Chondrocyte (in vitro differentiated cells): Measurements from ENCODE around the gene TBL3. TPM values are rescaled to one million over a fixed set of nuclear protein-coding genes. Genes with fewer than 3 reads are reported as not detected.

Experiments
- DNase-seq: peaks from one replicate; pipeline ENCODE4 v3.0.0; 2021; ENCODE audit warnings: mixed read lengths, low spot score
- H3K27ac Mint-ChIP-seq: one replicate; pipeline ENCODE4 v1.8.0; 2021; ENCODE audit warnings: mild to moderate bottlenecking, moderate library complexity, mixed read lengths; ENCODE audit not compliant: unreplicated experiment
- H3K27me3 Mint-ChIP-seq: 2 replicates; pipeline ENCODE4 v1.8.0; 2021; ENCODE audit warnings: low read depth, mixed read lengths
- H3K36me3 Mint-ChIP-seq: 2 replicates; pipeline ENCODE4 v1.8.0; 2021; ENCODE audit warnings: low read depth, mixed read lengths
- H3K4me1 Mint-ChIP-seq: 2 replicates; pipeline ENCODE4 v1.8.0; 2021; ENCODE audit warnings: low read depth, mild to moderate bottlenecking, mixed read lengths
- H3K4me3 Mint-ChIP-seq: one replicate; pipeline ENCODE4 v1.8.0; 2021; ENCODE audit warnings: mild to moderate bottlenecking, moderate library complexity, mixed read lengths; ENCODE audit not compliant: unreplicated experiment
- H3K9me3 Mint-ChIP-seq: 2 replicates; pipeline ENCODE4 v1.8.0; 2021; ENCODE audit warnings: low read depth, mixed read lengths
- CTCF ChIP-seq: fragments of 200-600 bp; sonication (generic); IDR thresholded peaks from 2 replicates; pipeline ENCODE4 v1.5.0; 2021; ENCODE audit warnings: antibody characterized with exemption, mild to moderate bottlenecking, moderate library complexity
- total RNA-seq: library from RNA; stranded (reverse); gene quantifications from 3 replicates; pipeline ENCODE4 v1.2.1, GENCODE V29; 2021

Gene TBL3
- total RNA-seq, 1 donor from 2014 or later, result 21.6 TPM

DNA sequence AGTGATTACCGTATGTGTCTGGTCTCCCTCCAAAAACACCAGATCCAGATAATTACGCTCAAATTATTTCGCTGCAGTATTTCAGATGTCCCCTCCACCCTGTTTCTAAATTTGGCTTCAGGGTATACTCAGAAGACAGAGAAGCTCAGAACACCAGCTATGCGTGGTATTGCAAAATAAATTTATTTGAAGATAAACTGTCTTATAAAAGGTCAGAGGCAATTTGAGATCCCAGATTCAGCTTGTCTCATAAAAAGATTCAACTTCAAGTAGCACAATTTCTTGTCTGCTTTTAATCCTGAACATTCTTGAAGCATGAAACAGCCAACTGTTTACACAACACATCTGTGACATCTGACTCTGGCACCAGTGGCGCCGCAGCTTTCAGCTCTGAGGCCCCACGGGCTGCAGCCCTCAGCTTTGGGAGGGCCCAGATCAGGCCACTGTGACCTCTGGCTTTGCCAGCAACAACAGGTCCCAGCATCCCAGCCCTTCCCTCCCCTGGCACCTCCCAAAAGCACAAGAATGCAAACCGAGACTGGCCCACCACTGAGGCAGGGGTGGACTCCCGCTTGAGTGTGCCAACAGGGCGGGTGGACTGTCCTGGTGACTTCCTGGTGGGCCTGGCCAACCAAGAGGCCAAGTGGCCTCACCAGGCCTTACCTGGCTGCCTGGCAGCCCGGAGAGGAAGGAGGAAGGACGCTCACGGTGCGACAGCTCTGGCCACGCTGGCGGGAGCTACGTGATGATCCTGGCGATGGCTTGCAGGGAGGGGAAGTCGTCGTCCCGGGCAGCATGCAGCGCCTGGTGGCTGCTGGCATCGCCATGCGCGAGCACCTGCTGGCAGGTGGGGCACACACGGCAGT lies 25.9 kb downstream of the TBL3 start:
- Mint-ChIP-seq H3K27ac (no peak overlapping the region), H3K36me3 (peaks cover 13% of the 10 kb centered on the region), H3K27me3 (no peaks in the 10 kb centered on the region), H3K4me3 (no peak overlapping the region), H3K9me3 (no peaks in the 10 kb centered on the region), H3K4me1 (peaks cover 2% of the 10 kb centered on the region)
- no peak for DNase-seq
- TF ChIP-seq CTCF, result no peak

DNA sequence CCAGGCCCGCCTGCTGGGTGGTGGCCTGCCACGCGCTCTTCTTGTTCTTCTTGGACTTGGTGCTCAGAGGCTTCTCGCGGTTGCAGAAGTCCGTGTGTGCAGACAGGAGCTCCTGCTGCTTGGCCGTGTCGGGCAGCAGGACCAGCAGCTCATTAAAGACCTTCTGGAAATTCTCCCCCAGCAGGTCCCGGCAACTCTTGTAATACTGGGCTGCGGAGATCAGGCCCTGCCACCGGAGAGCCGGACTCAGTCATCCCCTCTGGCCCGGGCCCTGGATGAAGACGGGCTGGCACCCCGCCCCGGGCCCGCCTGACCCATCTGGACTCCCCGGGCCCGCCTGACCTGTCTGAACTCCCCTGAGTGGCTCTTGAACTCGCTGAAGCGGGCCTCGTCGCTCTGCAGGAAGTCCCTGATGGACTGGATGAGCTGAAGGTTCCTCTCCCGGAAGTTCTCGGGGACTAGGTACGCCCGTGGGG lies 26.5 kb downstream of the TBL3 start:
- no peaks in the 10 kb centered on the region for H3K27me3 Mint-ChIP-seq
- peaks cover 2% of the 10 kb centered on the region for H3K4me1 Mint-ChIP-seq
- DNase-seq, result no peak
- no peak overlapping the region for H3K4me3 Mint-ChIP-seq
- peaks cover 13% of the 10 kb centered on the region for H3K36me3 Mint-ChIP-seq
- H3K27ac Mint-ChIP-seq, result no peak overlapping the region
- TF ChIP-seq CTCF, result no peak
- no peaks in the 10 kb centered on the region for H3K9me3 Mint-ChIP-seq

DNA sequence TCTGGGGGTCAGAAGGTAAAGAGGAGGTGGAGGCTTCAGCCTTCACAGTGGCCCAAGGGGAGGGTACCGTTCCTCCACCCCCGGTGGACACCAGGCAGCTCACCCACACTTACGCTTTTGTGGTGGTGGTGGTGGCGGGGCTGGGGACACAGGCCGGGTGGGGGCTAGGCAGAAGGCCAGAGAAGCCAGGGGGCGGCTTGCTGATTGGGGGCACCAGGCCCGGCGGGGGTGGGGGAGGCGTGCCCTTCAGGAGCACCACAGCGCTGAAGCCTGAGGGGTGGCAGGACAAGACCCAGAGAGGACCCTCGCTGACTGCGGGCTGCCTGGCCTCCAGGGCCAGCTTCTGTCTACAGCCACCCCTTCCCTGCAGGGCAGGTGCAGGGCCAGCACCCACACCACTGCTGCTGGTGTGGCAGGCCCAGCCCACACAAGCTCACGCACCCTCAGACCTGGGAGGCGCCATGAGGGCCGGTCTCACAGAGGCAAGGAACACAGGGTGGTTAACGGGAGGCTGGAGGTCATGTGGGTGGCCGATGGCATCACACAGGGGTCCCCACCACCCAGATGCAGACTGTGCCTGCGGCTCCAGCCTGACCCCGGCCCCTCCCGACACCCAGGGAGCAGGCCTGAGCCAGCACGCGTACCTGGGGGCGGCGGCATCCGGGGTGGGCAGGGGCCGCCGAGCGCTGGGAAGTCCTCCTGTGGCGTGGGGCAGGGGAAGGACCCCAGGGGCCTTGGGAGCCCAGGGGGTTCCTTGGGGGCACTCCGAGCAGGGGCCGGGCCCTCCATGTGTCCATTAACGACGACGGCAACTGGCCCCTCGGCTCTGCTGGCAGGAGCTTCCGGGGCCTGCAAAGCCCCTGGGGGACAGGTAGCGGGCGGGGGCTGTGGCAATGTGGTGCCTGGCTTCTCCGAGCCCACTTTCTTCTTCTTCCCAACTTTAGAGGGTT lies 27.3 kb downstream of the TBL3 start:
- Mint-ChIP-seq H3K4me3 (no peak overlapping the region), H3K4me1 (peaks cover 6% of the 10 kb centered on the region), H3K27me3 (no peaks in the 10 kb centered on the region), H3K9me3 (no peaks in the 10 kb centered on the region), H3K27ac (no peak overlapping the region), H3K36me3 (peaks cover 13% of the 10 kb centered on the region)
- DNase-seq, result no peak
- TF ChIP-seq CTCF, result no peak

- Mint-ChIP-seq H3K9me3 (no peaks in the 10 kb centered on the region), H3K27ac (no peak overlapping the region), H3K4me3 (no peak overlapping the region), H3K36me3 (peaks cover 13% of the 10 kb centered on the region), H3K27me3 (no peaks in the 10 kb centered on the region), H3K4me1 (peaks cover 13% of the 10 kb centered on the region)
- no peak for DNase-seq
- no peak for TF ChIP-seq CTCF
These were observed 28.1 kb downstream of the TBL3 start for GRCh38 chr16:1999866-2000514.

- Mint-ChIP-seq H3K27me3 (no peaks in the 10 kb centered on the region), H3K27ac (no peak overlapping the region), H3K4me1 (peaks cover 16% of the 10 kb centered on the region), H3K4me3 (no peak overlapping the region), H3K9me3 (no peaks in the 10 kb centered on the region), H3K36me3 (peaks cover 11% of the 10 kb centered on the region)
- no peak for DNase-seq
- TF ChIP-seq CTCF, result no peak
These were observed 29.2 kb downstream of the TBL3 start for GRCh38 chr16:2001035-2001434.
